HuH-7 (cell line): ENCODE measurements around the gene RIMBP2.
A peak's percentile ranks its signal among the peaks of the same experiment; 100 is the strongest.
"Not testable (repeated sequence)": the region's sequence is repeated elsewhere in the genome, so short reads cannot be mapped to it uniquely, and the experiment has no call there.

Experiments used
- DNase-seq: peaks from one replicate; pipeline ENCODE4 v3.0.0; 2011; ENCODE audit warnings: low spot score

Gene RIMBP2

GRCh38 chr12:130715998-130716968 lies at the start of gene RIMBP2:
Gene RIMBP2, minus strand, starts transcription at chr12:130716299. Its CDS starts 237,286 bp downstream, at chr12:130479013.
- DNase-seq: no peak

GRCh38 chr12:130765186-130765659 lies 49.1 kb upstream of the RIMBP2 start:
- no peak for DNase-seq

- no peak for DNase-seq
Measured at GRCh38 chr12:130764475-130765185, 48.5 kb upstream of the RIMBP2 start.

GRCh38 chr12:130764073-130764472 lies 48.0 kb upstream of the RIMBP2 start:
- DNase-seq: no peak

- no peak for DNase-seq
Measured at GRCh38 chr12:130762319-130762675, 46.2 kb upstream of the RIMBP2 start.

- DNase-seq: peak; percentile 68
Measured at GRCh38 chr12:130761537-130762318, 45.6 kb upstream of the RIMBP2 start.

GRCh38 chr12:130754234-130754901 lies 38.3 kb upstream of the RIMBP2 start:
- no peak for DNase-seq

- DNase-seq: no peak
Measured at GRCh38 chr12:130752692-130753230, 36.7 kb upstream of the RIMBP2 start.

GRCh38 chr12:130752037-130752436 lies 35.9 kb upstream of the RIMBP2 start:
- DNase-seq: not testable (repeated sequence)

GRCh38 chr12:130748786-130749185 lies 32.7 kb upstream of the RIMBP2 start:
- DNase-seq: no peak

GRCh38 chr12:130747867-130748740 lies 32.0 kb upstream of the RIMBP2 start:
- DNase-seq: peak; percentile 73

GRCh38 chr12:130746546-130746945 lies 30.4 kb upstream of the RIMBP2 start:
- DNase-seq: no peak

- no peak for DNase-seq
Measured at GRCh38 chr12:130745921-130746320, 29.8 kb upstream of the RIMBP2 start.

GRCh38 chr12:130744274-130744673 lies 28.2 kb upstream of the RIMBP2 start:
- no peak for DNase-seq

- no peak for DNase-seq
Measured at GRCh38 chr12:130743606-130744005, 27.5 kb upstream of the RIMBP2 start.

GRCh38 chr12:130743176-130743575 lies 27.1 kb upstream of the RIMBP2 start:
- DNase-seq: no peak

- DNase-seq: no peak
Measured at GRCh38 chr12:130742716-130743115, 26.6 kb upstream of the RIMBP2 start.

- DNase-seq: no peak
Measured at GRCh38 chr12:130742112-130742511, 26.0 kb upstream of the RIMBP2 start.

GRCh38 chr12:130739571-130739970 lies 23.5 kb upstream of the RIMBP2 start:
- no peak for DNase-seq

GRCh38 chr12:130738403-130738802 lies 22.3 kb upstream of the RIMBP2 start:
- not testable (repeated sequence) for DNase-seq
